RWPE1 (cell line): ENCODE results near the gene TMEM121B.

Experiments used
- CTCF ChIA-PET: fragments of 350-600 bp; sonication (Branson Sonifier 250); formaldehyde crosslinking; extraction: SDS; loops from one replicate; lab custom pipeline; 2021; lab: Yijun Ruan, JAX
- POLR2A ChIA-PET: fragments of 400-600 bp; formaldehyde crosslinking; extraction: SDS; loops from one replicate; lab custom pipeline; 2020; ENCODE audit warnings: antibody characterized with exemption; ENCODE audit not compliant: low non-redundant PET; lab: Yijun Ruan, JAX
- DNase-seq: peaks from one replicate; pipeline ENCODE4 v3.0.0; 2012; ENCODE audit warnings: low spot score
- H3K27ac ChIP-seq: fragments of 450-650 bp; 2 replicates; pipeline ENCODE4 v1.5.1; 2017
- TF ChIP-seq, protein P1 (sequence below): fragments of 450-650 bp; conservative IDR thresholded peaks from 2 replicates; pipeline ENCODE4 v1.5.1; 2017; ENCODE audit warnings: low read depth, mild to moderate bottlenecking

TMEM121B gene

DNA sequence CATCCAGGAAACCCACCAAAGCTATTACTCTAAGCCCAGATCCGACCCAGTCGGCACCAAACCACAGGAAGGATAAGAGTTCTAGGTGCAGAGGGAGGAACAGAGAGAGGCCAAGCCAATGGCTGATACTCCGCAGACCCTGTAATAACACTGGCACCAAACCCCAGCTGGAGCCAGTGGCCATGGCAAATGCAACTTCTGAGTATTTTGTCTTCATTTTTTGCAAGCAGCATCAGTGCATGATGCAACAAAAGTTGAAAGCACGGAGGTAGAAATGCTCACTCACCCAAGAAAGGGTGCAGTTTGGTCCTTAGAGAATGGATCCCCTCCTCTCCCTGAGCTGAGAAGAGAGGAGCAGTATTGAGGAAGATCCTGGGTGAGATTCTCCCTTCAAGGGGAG, 2.8 kb downstream of the TMEM121B start:
- ChIA-PET POLR2A (no interaction called here), CTCF (no interaction called here)
- no peak overlapping the region for H3K27ac ChIP-seq
- no peak for DNase-seq
- TF ChIP-seq, protein P1, sequence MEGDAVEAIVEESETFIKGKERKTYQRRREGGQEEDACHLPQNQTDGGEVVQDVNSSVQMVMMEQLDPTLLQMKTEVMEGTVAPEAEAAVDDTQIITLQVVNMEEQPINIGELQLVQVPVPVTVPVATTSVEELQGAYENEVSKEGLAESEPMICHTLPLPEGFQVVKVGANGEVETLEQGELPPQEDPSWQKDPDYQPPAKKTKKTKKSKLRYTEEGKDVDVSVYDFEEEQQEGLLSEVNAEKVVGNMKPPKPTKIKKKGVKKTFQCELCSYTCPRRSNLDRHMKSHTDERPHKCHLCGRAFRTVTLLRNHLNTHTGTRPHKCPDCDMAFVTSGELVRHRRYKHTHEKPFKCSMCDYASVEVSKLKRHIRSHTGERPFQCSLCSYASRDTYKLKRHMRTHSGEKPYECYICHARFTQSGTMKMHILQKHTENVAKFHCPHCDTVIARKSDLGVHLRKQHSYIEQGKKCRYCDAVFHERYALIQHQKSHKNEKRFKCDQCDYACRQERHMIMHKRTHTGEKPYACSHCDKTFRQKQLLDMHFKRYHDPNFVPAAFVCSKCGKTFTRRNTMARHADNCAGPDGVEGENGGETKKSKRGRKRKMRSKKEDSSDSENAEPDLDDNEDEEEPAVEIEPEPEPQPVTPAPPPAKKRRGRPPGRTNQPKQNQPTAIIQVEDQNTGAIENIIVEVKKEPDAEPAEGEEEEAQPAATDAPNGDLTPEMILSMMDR, result no peak

DNA sequence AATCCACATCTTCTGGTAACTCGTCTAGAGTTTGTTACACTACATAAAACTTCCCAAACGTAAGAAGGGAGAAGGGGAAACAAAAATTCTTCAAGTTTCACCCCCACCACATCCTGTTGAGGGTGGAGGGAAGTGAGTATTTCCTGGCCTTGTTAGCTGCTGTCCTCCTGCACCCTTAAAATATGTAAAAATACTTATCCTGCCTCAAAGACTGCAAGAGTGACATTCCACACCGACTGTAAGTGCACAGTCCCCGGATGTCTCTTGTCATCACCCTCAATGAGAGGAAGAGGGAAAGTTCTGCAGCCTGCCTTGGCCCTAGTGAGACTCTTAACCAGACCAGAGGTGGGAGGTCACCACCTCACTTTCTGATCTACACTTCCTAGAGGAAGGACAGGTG, 3.3 kb downstream of the TMEM121B start:
- no peak overlapping the region for H3K27ac ChIP-seq
- ChIA-PET POLR2A (no interaction called here), CTCF (interaction anchor here (0.7 kb wide), 1 partner anchor 842 kb away, joined by 3 read pairs; no protein-coding TSS in a partner anchor)
- TF ChIP-seq, protein P1, result no peak
- DNase-seq, result no peak

DNA sequence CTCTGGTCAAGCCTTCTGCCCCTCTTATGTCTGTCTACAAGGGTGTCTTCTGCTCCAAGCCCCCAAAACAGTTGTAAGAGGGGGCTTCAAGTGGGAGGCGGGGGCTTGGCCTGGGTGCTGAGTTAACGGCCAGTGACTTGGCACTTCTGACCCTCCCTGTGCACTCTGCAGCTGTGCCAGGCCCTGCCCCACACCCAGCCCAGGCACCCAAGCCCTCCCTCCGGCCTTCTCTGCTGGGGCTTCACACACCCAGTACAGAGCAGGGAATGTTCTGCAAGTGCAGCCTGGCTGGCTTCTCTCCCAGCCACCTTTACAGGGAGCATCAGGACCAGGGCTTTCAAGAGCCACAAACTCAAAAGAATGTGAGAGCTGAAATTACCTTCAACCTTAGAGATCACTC, 3.8 kb downstream of the TMEM121B start:
- TF ChIP-seq, protein P1, result no peak
- CTCF ChIA-PET, result interaction anchor here (0.7 kb wide), 1 partner anchor 842 kb away, joined by 3 read pairs; no protein-coding TSS in a partner anchor
- H3K27ac ChIP-seq, result no peak overlapping the region
- no peak for DNase-seq
- POLR2A ChIA-PET, result no interaction called here

DNA sequence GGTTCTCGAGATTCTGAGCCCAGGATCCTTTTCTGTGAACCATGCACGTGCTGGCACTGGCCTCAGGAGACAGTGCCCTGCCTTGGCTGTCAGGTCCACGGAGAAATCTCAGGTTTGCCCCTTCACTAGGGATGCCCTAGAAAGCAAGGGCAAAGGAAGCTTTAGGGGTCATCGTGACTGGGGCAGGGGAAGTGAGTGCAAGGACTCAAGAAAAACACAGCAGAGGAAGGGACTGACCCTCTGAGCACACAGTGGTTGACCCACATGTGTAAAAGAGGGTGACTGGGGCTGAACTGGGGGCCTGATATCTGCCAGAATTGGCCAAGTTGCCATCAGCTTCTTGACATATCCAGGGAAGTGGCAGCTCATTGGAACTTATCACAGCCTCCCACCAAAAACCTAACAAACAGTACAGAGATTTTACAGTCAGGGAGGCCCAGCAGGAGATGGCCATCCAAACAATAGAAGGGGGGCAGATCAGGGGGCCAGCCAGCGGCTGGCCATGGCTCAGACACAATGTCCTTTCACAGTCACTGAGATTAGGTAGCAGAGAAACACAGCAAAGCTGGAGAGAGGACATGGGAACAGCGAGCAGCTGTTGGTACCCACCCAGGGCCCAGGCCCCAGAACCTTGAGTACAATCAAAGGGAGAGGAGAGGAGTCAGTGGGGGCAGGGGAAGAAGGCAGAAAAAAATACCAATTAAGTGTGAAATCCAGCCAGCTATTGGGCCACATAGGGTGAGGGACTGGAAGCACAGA, 4.4 kb downstream of the TMEM121B start:
- CTCF ChIA-PET, result no interaction called here
- POLR2A ChIA-PET, result no interaction called here
- DNase-seq, result no peak
- H3K27ac ChIP-seq, result no peak overlapping the region
- TF ChIP-seq, protein P1, result no peak

DNA sequence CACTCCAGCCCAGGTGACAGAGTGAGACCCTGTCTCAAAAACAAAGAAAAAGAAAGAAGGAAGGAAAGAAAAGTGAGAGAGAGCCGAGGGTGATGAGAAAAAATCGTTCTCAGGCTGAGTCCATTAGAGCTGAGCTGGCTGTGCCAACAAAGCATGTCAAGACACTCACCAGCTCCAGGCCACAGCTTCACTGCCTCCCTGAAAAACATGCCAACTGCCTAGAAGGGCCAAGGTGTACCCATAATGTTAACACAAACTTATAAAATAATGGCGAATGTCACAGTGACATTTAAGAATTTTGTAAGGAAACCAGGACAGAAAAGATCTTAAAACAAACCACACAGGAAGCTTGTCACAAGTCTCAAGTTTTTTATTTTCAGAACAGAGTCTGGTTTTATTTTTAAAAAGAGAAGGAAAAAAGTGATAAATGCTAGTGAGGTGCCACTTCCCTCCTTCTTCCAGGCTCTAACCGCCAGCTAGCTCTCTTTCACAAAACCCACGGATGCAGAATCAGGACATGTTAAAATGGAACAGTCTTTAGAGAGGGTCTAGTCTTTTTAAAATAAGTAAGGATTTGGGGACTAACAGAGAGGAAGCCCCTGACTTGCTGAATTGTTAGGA, 5.1 kb downstream of the TMEM121B start:
- no peak overlapping the region for H3K27ac ChIP-seq
- ChIA-PET CTCF (no interaction called here), POLR2A (no interaction called here)
- DNase-seq, result no peak
- TF ChIP-seq, protein P1, result no peak

DNA sequence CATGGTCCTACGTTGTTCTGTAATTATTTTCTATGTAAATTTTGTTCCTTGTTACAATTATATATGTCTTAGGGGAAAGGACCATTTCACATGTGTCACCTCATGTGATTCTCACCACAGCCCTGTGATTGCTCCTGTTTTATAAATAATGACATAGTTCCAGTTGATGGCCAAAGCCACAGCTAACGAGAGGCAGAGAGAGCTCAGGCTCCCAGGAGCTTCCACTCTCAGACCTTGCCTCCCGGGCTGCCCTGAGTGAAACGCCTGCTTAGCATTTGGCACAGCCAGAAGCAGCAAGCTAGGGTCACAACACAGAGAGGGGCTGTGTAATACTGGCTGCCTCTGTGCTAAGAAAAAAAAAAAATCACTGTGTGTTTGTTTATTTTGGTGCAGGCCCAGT, 5.9 kb downstream of the TMEM121B start:
- DNase-seq, result no peak
- ChIA-PET CTCF (interaction anchor here (0.6 to 1.0 kb wide), 2 partner anchors 17 to 56 kb away, joined by 3 read pairs; no protein-coding TSS in a partner anchor), POLR2A (no interaction called here)
- TF ChIP-seq, protein P1, result no peak
- no peak overlapping the region for H3K27ac ChIP-seq
